Inflammatory macrophage treated with lipopolysaccharide for 4 hours (primary cell): ENCODE data around the gene FRMD1.

Experiments
- DNase-seq: peaks from one replicate; pipeline ENCODE4 v3.0.0-alpha.2; 2020

FRMD1 gene

DNA sequence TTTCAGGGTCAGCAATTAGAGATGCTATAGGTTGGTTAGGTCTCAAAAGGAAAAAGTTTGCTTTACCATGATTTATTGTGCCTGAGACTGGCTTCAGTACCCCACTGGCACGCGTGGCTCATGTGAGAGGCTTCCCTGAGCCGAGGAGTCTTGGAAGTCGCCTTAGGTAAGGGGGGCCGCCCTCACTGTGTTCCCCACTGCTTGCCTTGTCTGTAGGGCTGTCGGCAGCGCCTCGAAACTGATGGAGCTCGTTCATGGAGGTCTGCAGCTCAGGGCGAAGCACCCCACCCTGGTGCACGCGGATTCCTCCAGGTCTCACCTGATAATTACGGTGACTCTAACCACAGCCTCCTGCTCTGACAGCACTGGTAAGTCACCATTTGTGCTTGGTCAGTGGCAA is 39.2 kb downstream of the FRMD1 start:
- DNase-seq: no peak

DNA sequence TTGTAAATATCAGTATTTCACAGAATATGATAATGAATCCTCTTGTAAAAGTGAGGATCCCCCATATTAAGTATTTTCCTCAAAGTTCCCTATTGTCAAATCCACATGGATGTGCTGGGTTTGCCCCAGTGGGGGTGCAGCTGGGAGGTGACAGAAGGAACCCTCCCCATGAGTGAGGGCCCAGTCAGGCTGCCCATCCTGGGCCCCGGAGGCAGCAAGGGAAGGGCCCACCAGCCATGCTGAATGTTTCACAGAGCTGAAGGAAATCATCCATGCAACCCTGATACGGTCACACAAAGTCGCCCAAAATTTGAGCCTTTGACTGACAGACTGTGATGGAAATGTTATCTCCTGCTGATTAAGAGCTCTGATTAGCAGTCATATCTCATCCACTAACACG is 39.7 kb downstream of the FRMD1 start:
- no peak for DNase-seq

DNA sequence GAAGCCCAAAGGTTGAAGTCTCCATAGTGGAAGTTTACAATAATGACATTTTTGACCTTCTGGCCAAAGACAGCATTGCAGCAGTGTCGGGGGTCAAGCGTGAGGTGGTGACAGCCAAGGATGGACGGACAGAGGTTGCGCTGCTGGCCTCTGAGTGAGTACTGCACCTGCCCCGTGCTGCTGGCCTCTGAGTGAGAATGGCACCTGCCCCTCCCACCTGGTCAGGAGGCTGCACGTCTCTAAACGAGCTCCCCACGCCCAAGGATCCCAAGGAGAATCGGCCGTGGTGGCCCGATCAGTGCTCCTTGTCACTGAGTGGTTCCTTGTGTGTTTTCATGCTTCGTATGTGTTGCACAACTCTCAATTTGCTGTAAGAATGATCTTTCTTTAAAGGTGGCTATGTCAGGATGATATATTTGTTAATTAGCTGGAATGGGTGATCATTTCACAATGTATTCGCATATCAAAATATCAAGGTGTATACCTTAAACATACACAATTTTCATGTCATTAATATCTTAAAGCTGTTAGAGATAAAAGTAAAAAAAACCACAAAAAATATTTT is 40.4 kb downstream of the FRMD1 start:
- DNase-seq: no peak

DNA sequence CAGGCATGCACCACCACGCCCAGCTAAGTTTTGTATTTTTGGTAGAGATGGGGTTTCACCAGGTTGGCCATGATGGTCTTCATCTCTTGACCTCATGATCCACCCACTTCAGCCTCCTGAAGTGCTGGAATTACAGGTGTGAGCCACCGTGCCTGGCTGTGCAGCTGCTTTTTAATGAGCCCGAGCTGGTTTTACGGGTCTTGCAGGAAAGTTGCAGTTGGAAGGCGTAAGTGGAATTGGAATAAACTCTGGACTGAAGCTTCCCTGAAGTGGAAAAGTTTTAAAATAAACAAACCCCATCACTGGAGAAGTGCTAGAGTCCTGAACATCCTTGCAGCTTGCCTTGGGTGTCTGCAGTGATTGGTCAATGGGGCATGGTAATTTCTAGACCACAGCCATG is 41.2 kb downstream of the FRMD1 start:
- no peak for DNase-seq

DNA sequence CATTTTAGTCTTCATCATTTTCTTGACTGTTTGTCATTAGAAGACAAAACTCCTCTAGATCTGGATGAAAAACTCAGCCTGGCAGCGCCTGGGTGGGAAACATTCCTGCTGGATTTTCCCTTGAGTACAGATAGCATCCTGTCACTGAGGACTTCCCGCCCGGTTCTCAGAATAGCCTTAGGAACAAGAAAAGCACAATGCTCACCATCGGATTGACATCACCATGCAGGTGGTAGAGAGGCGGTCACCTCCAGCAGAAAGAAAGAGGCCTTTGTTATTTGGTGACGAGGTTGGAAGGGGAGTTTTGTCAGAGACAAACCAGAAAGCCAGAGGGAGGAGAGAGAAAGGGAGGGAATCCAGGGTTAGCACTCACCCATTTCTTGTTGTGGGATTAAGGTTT is 41.8 kb downstream of the FRMD1 start:
- no peak for DNase-seq

DNA sequence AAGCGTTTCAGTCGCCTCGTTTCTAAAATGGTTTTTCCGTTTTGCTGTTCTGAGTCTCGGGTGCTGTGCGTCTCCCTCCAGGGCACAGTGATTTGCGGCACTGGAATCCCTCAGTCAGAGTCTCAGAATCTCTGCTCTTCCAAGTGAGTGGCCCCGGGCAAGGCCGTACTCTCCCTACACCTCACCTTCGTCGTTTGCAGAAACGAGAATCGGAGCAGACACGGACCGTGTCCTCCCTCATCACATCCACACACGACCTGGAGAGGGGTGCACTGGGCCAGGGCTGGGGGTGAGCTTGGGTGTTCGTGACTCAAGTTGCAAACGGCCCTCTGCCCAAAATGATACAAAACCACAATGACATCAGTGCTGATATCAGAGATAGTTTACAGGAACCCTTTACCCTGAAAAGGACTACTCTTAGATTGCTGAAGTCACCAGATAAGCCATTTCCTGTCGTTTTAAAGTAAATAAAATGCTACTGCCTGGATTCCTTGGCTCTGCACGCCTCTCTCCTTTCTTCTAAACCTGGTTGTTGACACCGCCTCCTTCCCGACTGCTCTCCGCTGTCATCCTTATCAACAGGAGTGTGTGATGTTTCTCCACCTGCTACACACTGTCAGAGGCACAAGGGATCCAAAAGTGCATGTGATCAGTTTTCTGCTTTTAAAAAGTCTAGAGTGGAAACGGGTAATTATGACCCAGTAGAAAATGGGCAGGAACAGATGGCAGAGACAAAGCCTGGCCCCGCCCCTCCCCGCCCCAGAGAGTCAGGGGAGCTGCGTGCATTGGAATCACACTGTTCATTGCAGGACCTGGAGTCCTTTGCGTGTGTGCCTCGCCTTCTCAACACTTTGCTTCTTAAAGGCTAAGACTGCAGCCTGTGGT is 43.1 kb downstream of the FRMD1 start:
- DNase-seq: no peak

DNA sequence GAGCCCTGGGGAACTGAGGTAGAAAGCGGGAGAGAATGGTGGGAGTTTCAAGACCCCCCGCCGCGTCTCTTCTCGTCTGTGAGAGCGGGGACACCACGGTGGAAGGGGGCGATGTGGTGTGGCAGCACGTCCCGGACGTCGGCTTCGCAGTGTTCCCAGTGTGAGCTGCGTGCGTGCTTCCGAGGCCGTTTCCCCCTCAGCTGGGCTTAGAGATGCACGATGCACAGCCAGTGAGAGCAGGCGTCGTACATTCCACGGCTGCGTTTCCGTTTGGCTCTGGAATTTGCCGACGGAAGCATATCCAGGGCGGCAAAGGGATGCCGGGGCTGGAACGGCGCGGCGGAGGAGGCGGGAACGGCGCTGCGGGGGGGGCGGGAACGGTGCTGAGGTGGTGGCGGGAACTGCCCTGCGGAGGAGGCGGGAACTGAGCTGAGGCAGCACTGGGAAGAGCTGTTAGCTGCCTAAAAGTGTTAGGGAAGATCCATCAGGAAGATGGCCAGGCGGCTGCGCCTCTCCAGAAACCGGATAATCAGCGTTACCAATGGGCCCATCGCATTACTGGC is 43.8 kb downstream of the FRMD1 start:
- DNase-seq: no peak

DNA sequence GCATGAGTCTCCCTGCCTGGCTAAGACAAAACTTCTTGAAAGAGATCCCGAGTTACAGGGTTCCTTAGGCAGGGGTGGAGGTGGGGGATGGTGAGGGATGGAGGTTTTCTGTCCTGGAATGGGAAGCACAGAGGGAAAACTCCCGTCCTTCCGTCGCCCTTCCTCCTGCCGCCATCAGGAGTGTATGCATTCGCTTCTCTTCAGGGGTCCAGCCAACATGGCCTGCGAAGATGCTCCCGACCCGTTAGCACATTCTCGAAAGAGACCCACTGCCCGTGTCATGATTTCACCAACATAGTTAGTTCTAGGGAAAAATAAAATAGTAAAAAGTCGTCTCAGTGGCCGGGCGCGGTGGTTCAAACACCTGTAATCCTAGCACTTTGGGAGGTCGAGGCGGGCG is 44.5 kb downstream of the FRMD1 start:
- no peak for DNase-seq

DNA sequence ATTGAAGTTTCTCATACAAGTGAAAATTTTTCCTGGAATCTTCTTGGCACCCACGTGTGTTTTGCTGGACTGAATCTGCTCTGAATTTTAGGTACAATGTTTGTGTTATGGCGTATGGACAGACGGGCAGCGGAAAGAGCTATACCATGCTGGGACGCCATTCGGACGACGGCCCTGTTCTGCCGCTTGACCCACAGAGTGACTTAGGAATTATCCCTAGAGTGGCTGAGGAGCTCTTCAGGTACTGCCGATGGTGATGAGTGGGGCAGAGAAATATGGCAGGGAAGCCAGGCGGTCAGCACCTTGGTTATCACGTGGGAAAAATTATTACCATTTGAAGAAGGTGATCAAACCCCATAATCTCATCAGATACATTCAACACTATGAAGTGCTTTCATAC is 45.2 kb downstream of the FRMD1 start:
- no peak for DNase-seq

DNA sequence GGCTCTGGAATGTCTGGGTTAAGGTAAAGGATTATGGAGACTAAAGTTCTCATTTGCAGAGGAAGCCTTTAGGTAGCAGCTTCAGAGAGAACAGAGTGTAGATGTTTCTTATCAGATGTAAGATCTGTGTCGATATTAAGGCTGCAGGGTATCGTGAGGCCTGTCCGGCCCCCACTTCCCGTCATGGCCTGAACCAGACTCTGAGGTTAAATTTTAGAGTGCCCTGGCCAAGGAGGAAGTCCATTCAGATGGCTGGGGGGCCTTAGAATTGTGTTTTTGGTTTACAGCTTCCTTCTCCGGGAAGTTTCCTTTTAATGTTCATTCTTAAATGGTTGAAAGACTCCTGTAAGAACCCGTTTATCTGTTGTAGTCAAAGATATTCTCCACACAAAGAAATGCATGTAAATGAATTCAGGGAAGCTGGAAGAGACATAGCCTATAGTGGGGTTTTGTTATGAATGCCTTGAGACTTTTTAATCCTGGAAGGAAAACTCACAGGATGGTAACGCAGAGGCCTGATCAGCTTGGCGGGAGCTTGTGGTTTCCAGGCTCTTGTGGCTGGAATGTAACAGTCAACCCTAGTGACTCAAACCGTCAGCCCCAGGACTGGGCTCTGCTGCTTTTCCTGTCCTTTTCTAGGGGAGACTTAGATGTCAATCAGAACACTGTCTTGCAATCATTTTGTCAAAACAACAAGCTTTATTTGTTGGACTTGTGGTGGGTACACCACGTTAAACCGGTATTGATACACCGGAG is 46.8 kb downstream of the FRMD1 start:
- DNase-seq: no peak

DNA sequence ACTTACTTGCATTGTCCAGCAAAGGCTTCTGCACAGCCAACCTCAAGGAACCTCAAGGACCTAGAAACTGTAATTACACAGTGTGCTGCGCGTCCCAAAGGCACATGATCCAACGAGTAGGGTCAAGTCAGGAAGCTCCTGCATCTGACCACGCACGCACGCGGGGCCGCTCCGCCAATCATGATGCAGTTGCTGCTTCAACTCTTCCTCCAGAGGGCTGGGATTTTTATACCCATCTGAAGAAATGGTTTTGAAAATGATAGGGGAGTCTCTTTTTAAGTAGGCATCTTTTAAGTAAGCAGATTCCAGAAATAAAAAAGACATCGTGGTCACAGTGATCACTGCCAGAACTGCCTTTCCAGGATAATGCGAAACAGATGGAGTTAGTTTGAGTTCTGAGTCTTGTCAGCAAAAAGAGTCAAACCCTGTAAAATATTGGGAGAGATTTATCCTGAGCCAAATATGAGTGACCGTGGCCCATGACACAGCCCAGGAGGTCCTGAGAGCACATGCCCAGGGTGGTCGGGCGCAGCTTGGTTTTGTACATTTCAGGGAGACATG is 47.5 kb downstream of the FRMD1 start:
- no peak for DNase-seq

DNA sequence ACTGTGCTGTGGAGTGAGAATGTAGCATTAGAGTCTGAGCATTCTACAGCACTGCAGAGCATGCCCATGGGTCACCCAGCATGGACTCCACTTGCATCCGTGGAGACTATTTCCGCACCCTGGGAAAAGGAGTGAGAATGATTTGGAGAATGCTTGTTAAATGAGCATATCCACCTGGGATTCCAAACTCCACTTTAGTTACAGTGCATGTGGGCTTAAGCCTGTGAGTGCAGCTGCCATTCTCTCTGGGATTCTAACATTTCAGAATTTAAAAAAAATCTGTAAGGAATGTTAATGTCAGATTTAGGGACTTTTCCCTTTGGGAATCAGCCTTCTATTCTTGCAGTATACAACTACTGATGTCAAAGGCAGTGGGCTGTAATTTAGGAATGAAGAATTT is 48.1 kb downstream of the FRMD1 start:
- no peak for DNase-seq

DNA sequence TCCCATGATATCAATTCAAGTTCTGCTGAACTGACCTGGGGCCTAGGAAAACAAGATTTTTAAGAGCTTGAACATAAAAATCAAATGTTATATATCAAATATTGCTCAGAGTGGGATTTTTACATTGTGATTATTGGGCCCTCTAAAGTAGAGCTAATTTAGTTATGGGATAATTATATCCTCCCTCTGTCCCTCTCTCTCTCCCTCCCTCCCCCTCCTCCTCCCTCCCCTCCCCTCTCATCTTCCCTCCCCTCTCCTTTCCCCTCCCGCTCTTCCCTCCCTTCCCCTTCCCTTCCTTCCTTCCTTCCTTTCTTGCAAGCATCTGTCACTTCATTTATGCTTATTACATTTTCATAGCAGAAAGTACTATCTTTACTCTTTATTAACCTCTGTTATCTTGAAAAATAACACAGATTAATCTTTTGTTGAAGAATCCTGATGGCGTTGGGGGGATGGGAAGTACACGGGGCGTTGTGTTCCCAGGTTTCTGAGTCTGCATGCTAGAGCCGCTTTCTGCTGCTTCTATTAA is 48.7 kb downstream of the FRMD1 start:
- no peak for DNase-seq

DNA sequence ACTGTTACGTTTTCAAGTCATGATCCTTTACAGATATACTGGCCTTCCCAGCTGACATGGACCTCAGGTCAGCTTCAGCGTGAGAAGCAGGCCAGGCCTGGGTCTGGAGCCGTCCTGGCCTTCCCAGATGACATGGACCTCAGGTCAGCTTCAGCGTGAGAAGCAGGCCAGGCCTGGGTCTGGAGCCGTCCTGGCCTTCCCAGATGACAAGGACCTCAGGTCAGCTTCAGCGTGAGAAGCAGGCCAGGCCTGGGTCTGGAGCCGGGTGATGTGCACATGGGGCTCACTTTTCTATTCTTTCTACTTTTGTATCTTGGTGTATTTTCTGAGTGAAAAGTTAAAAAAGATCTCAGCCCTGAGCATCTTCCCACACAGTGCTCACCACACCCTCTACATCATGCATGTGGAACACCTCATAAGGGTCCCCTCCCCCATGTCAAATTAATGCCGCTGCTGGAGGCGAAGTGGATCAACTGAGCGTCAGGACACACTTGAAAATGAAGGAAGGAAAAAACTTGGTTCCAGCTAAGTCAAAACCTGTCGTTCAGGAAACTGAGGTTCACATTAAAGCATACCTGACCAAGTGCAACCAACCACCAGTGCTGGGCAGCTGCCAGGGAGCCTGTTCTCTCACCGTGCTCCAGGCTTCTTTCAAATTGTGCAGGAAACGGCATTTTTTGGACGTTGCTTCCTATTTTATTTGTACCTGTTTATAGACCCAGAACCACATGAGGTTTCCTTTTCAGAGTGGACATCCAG is 49.4 kb downstream of the FRMD1 start:
- no peak for DNase-seq

DNA sequence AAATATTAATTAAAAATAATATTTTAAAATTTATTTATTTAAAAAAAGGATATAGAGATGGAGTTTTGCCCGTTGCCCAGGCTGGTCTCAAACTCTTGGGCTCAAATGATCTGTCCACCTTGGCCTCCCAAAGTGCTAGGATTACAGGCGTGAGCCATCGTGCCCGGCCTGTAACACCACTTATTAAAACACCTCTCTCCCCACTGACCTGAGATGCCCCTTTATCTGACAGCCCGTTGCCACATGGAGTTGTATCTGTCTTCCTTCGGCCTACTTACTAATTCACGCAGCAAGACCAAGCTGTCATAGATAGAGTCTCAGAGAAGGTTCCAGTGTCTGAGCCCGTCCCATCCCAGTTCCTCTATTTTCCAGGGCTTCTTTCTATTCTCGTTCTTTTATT is 50.8 kb downstream of the FRMD1 start:
- no peak for DNase-seq

DNA sequence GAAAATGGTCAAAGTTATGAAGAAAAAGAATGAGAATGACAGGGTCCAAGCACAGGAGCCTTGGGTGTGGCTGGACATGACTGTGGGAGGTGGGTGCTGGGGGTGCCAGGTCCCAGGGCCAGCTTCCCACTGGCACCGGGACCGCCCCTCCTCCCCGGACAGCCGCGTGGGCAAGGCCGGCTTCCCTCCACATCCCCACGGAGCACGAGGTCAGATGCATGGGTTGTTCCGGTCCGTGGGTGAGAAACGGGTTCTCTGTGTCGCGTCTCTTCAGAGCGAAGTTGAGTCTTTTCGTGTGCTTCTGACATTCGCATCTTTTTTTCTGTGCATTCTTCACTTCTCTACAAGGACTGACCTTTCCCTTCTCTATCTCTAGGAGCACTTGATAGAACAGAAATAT is 51.5 kb downstream of the FRMD1 start:
- DNase-seq: no peak

DNA sequence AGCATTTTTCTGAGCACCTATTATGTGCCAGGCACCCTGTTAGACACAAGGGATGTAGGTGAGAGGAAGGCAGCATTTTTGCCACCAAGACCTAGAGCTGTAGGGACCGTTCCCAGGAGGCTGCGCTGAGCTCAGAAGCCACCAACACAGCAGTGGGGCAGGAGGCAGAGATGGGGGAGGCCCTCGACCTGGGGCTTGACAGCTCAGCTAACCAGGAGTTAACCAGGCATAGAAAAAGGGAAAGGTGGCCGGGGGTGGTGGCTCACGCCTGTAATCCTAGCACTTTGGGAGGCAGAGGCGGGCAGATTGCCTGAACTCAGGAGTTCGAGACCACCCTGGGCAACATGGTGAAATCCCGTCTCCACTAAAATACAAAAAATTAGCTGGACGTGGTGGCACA is 52.1 kb downstream of the FRMD1 start:
- DNase-seq: no peak

DNA sequence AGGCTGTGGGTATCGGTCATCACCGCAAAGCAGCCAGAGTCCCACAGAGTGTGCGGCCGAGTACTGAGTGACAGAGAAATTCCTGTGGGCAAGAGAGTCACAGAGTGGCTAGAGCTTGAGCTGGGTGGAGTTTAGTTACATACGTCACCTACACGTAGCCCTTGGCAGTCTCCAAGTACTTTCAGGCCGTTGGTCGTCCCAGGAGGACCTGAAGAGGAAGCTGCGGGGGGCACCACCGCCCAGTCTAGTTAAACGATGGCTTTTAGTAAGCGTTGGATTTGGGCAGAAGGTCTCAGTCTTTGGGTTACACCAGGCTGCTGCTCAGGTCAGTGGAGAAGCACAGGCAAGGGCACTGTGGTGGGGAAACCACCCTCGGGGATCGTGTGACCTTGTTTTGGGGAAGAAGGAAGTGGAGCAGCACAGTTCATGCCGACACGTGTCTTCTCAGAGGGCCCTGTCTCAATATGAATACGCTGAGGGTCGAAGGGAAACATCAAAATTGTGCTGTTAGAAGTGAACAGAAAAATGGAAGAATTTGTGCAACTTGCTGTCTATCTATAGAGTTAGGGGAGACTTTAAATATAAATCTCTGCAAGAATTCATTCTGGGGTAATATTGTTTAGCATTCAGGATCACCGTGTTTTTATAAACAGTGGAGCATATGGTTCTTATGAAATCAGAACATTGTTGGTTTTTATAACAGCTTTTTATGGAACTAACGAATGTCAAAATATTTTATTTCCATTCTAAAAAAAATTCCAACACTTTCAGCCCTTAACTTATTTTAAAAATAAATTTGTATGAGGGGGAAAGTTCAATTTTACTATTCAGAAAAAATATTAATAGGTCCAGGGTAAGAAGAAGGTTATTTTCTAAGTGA is 52.9 kb downstream of the FRMD1 start:
- no peak for DNase-seq

DNA sequence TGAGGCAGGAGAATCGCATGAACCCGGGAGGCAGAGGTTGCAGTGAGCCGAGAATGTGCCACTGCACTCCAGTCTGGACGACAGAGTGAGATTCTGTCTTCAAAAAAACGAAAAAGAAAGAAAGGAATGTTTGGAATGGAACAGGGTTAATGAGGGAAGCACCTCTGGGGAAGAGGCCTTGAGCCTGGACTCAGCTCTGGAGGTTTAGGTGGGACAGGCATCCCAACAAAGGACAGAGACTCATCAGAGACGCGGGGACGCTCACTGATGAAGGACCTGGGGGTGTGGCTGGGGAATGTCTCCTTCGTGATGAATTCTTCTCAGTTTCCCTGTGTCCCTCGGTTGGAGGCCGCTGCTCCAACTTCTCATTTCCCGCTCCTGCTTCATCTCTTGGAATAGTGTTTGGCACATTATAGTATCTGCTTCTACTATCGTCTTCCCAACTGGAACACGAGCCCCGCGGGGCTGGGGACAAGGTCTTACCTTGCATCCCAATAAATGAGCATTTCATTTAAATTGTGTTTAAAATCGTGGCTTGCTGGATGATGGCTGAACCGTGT is 54.0 kb downstream of the FRMD1 start:
- DNase-seq: no peak

DNA sequence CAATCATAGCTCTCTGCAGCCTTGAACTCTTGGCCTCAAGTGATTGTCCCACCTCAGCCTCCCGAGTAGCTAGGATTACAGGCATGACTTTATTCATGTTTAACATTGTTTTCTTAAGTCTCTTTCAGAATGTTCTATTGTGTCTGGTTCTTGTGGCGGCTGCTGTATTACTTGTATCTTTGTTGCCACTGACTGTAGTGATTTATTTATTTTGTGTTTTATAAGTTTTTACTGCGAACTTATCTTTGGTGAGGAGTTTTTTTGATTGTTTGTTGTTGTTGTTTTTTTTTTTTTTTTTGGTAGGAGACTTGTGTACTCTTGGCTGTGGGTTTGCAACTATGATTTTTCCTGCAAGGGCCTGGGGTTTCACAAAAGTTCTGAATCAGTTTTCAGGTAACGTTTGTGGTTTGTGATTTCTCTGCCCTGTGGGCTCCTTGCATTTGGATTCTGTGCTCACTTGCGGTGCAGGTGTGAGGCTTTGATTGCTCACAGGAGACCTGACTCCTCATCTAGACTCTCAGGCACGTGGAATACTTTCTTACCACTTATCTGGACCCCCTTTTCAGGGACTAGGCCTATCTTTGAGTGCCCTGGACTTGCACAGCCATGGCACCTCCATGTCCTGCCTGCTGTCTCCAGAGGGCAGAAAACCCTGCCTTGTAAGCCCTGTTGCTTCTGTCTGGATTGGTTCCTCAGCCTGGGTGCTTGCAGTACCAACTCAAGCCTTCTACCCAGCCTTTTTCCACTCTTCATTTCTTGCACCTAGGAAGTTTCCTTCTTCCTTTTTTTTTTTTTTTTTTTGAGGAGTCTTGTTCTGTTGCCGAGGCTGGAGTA is 56.3 kb downstream of the FRMD1 start:
- DNase-seq: no peak
